GM15510 (cell line): ENCODE results near the gene ACSBG1.

Experiments used
- POLR2A ChIP-seq: IDR thresholded peaks from 3 replicates; pipeline ENCODE4 v1.6.1; 2011; ENCODE audit warnings: borderline replicate concordance; ENCODE audit not compliant: insufficient read length; ENCODE audit errors: extremely low read depth

ACSBG1 gene

DNA sequence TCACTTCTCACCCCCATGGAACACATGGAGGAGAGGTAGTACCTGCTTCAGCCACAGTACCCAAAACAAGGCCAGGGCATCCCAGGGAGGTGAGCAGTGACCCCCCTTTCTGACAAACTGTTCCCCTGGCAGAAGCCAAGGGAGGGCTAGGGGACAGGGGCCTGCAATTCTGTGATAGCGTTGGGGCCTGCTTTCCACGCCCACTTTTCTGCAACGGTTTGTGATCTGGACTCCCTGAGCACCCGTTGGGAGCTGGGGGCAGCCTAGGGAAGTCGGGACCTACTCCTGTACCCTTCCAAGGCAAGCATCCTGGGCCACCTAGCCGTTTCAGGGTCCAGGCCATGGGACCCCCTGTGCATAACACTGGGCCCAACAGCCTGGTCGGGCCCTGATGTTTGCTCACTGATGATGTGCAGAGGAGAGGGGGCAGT, 29.0 kb upstream of the ACSBG1 start:
- TF ChIP-seq POLR2A: no peak

DNA sequence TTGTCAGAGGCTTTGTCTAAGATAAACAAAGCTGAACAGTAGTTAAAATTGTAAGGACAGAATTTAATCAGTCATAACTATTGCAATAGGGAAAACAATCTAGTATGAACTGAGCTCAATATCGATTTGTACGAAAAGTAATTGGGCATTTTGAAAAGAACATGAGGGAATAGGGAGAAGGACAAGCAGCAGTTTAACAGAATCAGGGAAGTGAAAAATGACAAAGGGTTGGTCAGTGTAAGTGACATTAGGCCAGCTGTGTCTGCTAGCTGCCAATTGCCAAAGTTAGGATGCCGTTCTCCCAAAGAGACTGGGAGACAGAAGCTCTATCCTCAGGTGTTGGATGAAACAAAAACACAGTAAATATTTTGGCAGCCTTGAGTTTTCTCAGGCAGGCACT, 26.7 kb upstream of the ACSBG1 start:
- TF ChIP-seq POLR2A: no peak

DNA sequence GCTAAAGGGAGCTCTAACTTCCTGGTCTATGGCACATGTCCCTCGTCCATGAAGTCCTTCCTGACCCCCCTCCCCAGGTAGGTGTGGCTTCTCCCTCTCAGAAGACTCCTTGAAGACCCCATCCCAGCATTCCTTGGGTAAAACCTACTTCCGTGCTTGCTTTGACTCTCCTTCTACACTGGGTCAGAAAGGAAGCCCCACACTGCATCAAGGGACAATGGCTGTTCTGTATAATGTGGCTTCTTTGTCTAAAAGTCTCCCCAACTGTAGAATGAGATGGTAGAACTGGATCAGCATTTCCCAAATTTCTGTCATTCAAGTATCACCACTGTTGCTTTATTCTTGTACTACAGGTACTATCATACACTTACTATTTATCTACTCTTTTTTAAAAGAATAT, 26.1 kb upstream of the ACSBG1 start:
- TF ChIP-seq POLR2A: no peak

DNA sequence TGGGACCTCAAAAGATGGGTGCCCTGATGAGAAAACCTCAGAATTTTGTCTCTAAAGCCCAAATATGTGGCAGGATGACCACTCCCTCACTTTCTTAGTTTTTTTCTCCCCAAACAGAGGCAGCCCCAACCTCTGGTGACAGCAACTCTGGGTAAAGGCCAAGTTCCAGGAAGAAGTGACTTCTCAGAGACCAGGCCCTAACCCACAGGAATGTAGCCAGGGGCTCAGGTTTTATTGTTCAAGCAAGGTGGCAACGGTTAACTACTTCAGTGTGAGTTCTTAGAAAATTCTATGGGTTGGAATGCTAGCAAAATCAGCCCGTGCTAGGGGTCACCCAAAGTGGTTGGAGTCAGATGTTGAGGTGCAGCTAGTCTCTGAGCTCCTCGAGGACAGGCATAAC, 24.9 kb upstream of the ACSBG1 start:
- TF ChIP-seq POLR2A: no peak

DNA sequence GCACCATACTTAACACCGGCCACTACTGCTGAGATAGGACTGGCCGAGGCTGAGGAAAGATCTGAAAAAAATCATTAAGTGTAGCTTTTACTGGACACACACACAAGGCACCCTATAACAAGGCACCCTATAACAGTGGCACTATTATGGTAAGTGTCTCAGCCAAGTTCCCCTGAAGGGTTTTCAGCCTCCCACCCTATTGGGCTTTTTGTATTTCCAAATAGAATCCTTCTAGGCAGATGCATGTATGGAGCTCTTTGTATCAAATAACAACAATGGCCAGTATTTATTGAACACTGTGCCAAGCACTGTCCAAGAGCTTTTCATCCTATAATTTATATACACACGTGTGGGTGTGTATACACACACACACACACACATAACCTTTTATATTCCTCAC, 23.3 kb upstream of the ACSBG1 start:
- TF ChIP-seq POLR2A: no peak

DNA sequence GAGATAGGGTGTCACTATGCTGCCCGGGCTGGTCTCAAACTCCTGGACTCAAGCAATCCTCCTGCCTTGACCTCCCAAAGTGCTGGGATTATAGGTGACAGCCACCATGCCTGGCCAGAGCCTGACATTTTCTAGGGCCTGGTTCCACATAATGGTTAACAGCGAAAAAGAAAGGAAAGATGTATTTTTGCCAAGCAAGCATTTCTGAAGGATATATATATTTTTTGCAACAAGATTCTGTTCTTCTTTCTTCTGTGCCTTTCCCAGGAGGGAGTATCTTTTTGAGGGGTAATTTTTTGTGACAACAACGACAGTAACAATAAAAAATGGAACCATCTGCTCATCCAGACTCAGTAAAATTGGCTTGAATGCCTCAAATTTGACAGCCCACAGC, 21.7 kb upstream of the ACSBG1 start:
- no peak for TF ChIP-seq POLR2A

DNA sequence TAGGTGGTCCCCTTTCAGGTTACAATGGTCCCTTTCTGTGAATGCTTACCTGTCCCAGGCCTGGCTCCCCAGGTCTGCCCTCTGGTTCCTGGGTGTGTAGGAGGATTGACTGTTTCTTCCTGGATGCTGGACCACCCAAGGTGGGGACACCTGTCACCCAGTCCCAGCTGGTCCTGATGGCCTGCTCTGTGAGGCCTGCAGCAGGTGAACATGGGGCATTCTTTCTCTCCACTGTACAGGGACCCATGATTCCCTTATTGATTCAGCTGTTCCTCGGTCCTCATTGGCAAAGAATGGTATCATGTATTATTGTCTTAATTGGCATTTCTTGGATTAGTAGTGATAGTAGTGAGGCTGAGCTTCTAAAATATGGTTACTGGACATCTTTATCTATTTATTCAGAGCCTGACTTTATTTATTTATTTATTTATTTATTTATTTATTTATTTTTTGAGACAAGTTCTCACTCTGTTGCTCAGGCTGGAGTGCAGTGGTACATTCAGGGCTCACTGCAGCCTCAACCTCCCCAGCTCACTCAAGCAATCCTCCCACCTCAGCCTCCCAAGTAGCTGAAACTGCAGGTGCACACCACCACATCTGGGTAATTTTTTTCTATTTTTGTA, 21.2 kb upstream of the ACSBG1 start:
- no peak for TF ChIP-seq POLR2A

DNA sequence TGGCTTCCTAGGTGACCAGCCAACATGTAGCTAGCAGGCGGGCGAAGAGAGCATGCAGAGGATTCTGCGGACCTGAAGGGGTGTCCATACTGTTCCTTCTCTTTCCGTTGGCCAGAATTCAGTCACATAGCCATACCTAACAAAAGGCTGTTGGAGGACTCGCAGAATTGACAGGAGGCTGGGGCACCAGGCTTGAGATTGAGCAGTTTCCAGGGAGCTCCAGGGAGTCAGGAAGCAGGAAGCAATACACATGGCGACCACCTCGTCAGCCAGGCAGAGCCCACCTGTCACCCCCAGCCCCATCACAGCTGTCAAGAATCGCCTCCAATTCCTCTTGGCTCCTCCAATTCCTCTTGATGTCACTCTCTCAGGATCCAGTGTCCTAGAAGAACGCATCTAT, 16.8 kb upstream of the ACSBG1 start:
- TF ChIP-seq POLR2A: no peak

DNA sequence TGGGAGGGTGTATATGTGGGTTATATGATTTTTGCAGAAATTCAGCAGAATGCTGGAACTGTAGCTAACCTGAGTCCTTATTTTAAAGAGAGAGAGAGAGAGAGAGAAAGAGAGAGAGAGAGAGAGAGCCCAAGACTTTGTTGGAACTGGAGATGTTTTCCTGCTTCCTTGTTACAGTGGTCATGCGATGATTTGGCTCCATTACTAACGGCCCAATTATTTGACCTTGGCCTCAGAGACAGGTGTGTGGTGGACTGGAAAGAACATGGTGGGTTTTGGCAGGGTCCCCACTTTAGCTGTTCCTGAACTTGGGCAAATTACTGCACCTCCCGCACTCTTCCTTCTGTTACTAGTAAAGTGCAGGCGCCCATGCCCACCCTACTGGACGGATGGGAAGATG, 14.8 kb upstream of the ACSBG1 start:
- no peak for TF ChIP-seq POLR2A

DNA sequence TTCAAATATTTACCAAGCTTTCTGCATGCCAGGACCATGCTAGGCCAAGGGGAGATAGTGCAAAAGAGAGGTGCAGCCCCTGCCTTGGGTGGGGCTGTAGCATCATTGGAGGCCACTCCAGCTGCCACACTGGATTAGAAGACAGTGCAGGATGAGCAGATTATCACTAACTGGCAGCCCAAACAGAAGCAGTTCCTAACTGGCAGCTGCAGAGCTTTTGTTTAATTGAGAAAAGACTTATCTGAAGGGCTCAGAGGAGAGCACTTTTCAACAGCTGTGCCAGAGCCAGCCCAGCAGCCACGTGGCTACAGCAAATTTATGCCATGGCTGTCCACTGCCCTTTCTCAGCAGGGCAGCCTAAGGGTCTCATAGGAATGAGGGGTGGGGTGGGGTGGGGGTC, 13.5 kb upstream of the ACSBG1 start:
- no peak for TF ChIP-seq POLR2A

DNA sequence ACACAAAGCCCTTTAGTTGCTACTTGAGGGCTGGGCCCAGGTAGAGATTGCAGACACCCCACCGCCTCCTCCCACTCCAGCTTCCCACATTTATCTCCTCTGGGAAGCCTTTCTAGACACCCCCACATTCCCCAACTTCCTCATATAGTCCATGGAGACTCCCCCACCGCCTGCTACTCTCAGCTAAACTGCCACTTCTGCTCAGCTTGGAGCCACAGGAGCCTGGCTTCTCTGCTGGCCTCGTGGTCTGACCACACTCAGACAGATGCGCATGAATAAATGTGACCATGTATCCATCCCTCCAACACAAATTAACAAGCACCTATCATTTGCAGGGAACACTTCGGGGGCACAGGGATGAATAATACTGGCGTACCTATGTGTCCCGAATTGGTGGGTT, 10.5 kb upstream of the ACSBG1 start:
- TF ChIP-seq POLR2A: no peak

DNA sequence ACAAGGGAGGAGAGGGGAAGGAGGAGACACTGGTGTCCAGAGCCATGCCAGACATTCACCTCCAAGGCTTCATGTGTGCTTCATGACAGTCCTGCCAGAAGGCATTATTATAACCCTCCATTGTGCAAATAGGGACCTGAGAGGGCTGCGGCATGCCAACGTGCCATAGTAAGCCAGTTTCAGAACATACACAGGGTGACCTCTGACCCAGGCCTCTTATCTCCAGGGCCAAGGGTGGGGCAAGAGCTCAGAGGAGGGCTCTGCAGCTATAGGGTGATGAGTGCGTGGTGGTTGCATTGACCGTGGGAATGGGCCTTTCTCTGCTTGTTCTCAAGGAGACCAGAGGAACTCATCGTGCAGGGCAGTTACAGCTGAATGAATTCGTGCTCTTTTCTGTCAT, 9.7 kb upstream of the ACSBG1 start:
- TF ChIP-seq POLR2A: no peak

DNA sequence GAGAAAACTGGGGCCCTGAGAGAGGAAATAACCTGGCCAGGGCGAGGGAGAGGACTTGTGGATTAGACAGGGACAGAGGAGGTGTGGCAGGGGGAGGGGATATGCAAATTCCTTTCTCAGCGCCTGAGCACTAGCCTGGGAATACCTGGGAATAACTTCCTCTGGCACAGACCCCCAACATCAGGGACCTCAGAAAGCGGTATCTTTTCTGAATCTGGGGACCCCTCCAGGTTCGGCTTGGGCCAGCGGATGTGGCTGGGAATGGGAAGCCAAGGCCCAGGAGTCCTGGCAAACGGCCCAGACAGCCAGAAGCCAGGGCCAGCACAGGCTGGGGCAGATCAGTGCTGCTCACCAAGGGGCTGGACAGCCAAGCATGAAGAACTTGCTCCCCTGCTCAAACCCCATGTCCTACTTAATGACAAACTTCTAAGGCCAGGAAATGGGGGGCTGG, 9.2 kb upstream of the ACSBG1 start:
- TF ChIP-seq POLR2A: no peak

DNA sequence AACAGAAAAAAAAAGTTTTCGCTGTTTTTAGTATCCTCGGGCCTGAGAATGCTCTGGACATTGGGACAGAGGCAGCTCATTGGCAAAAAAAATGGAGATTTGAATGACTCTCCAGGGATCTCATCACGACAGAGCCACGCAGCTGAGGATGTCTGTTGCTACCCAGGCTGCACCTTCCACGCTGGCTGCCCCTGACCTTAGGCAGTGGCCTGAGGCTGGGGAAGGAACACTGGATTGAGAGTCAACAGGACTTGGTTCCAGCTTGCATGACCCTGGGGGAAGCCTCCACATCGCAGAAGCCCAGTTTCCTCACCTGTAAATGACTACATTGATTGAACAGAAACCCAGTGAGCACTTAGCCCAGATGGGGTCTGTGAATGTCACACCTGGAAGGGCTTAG, 8.7 kb upstream of the ACSBG1 start:
- TF ChIP-seq POLR2A: no peak

DNA sequence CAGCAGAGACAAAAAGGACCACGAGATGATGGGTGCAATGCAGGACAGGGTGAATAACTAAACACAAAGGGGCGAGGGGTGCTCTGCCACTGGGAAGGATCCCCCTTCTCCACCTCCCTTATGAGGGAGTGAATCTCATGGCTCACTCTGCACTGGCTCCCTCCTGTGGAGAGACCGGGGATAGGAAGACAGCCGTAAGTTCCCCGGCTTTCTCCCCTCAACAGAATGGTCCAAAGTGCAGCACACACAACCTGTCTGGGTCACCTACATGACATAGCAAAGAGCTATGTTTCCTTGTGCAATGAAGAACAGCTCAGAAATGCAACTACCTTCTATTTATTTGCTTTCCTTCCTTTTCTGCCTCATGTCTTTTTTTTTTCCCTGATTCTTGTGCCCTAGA, 7.8 kb upstream of the ACSBG1 start:
- TF ChIP-seq POLR2A: no peak

DNA sequence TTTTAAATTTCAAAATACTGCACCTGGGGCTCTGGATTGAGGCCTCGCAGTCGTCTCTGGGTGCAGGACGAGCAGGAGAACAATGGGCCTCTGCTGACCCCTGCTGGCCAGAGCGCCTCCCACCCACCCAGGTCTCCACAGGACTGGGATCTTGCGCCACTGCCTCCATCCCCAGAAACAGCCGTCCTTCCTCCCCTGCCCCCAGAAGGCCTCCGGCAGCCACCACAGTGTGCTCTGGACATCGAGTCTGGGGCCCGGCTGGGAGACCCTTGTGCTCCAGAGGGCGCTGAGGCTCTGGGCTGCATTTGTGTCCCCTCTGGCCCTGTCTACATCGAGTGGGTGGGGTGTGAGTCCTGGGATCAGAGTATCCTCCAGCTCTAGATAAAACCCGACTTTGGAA, 6.7 kb upstream of the ACSBG1 start:
- TF ChIP-seq POLR2A: no peak

DNA sequence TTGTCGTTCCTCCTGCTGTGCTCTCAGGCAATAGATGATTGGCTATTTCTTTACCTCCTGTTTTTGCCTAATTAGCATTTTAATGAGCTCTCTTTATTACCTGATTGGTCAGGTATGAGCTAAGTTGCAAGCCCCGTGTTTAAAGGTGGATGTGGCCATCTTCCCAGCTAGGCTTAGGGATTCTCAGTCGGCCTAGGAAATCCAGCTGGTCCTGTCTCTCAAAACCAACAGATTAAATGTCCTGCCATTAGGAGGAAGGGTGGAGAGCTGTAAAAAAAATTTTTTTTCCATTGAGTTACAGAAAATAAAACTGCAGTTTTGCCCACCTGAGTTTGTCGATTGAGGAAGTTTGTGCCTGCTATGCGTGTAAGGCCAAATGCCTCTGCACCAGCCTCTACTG, 5.4 kb upstream of the ACSBG1 start:
- no peak for TF ChIP-seq POLR2A
